LNCaP clone FGC (cell line): ENCODE results near the gene TTC7B.

Source experiments
- DNase-seq: peaks from one replicate; pipeline ENCODE4 v3.0.0-alpha.2; 2011; ENCODE audit warnings: low read depth
- H3K4me3 ChIP-seq: 2 replicates; pipeline ENCODE4 v1.5.1; 2011; ENCODE audit warnings: mild to moderate bottlenecking, low read depth, low read length, control low read depth
- CTCF ChIP-seq: IDR thresholded peaks from 2 replicates; pipeline ENCODE4 v1.5.1; 2012; ENCODE audit warnings: mild to moderate bottlenecking; ENCODE audit not compliant: control insufficient read depth, insufficient read depth; ENCODE audit errors: extremely low read depth

TTC7B gene

GRCh38 chr14:90624732-90625400 lies 191.4 kb downstream of the TTC7B start:
- TF ChIP-seq CTCF = no peak
- no peak overlapping the region for H3K4me3 ChIP-seq
- no peak for DNase-seq

GRCh38 chr14:90624227-90624626 lies 192.0 kb downstream of the TTC7B start:
- no peak for DNase-seq
- no peak overlapping the region for H3K4me3 ChIP-seq
- no peak for TF ChIP-seq CTCF

- no peak for DNase-seq
- no peak for TF ChIP-seq CTCF
These were observed 195.0 kb downstream of the TTC7B start for GRCh38 chr14:90621201-90621600.

GRCh38 chr14:90620568-90621077 lies 195.6 kb downstream of the TTC7B start:
- DNase-seq = no peak
- H3K4me3 ChIP-seq = no peak overlapping the region
- TF ChIP-seq CTCF = no peak

More at GRCh38 chr14:90621201-90621600, 195.0 kb downstream of the TTC7B start:
- no peak overlapping the region for H3K4me3 ChIP-seq

- no peak for TF ChIP-seq CTCF
- no peak overlapping the region for H3K4me3 ChIP-seq
- DNase-seq = no peak
These were observed 196.3 kb downstream of the TTC7B start for GRCh38 chr14:90619911-90620310.

- H3K4me3 ChIP-seq = no peak overlapping the region
- no peak for DNase-seq
- TF ChIP-seq CTCF = no peak
These were observed 198.3 kb downstream of the TTC7B start for GRCh38 chr14:90617961-90618360.

GRCh38 chr14:90616881-90617280 lies 199.3 kb downstream of the TTC7B start:
- no peak overlapping the region for H3K4me3 ChIP-seq
- TF ChIP-seq CTCF = no peak
- DNase-seq = no peak
